ENCODE data around the gene ADAMTSL1.

DNA sequence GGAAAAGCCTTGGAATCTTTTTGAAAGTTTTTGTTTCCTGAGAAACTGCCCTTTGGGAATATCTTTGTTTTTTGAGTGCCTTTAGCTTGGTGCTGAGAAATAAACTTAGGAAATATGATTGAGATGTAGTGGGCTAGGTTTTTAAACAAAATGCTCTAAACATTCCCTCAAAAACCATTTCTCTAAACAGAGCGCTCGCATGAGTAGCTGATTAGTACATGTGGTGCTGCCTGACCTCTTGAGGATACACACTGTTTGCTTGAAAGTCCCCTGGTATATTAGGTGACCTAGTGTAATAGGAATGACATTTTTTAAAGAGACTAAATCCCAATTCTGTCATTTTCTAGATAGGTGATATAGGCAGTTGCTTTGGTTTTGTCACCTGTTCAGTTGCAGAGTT is 132.3 kb downstream of the ADAMTSL1 start:
- TF ChIP-seq, protein P1, sequence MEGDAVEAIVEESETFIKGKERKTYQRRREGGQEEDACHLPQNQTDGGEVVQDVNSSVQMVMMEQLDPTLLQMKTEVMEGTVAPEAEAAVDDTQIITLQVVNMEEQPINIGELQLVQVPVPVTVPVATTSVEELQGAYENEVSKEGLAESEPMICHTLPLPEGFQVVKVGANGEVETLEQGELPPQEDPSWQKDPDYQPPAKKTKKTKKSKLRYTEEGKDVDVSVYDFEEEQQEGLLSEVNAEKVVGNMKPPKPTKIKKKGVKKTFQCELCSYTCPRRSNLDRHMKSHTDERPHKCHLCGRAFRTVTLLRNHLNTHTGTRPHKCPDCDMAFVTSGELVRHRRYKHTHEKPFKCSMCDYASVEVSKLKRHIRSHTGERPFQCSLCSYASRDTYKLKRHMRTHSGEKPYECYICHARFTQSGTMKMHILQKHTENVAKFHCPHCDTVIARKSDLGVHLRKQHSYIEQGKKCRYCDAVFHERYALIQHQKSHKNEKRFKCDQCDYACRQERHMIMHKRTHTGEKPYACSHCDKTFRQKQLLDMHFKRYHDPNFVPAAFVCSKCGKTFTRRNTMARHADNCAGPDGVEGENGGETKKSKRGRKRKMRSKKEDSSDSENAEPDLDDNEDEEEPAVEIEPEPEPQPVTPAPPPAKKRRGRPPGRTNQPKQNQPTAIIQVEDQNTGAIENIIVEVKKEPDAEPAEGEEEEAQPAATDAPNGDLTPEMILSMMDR (IDR thresholded peaks at IDR 0.05; ENCODE audit: insufficient read depth, low read length, poor library complexity, severe bottlenecking): no peak
- TF ChIP-seq EZH2phosphoT487 (conservative IDR thresholded peaks at IDR 0.05; ENCODE audit: low read length): no peak

All from SU-DHL-6 (cell line).